Measurements from ENCODE around the gene CLC. TPM values are rescaled to one million over a fixed set of nuclear protein-coding genes. Genes with fewer than 3 reads are reported as not detected.

CLC gene
- total and polyA plus RNA-seq, 2 of the 8 experiments (the other 6 are each of a cell fraction or from before 2014, with no cell fraction given): 6.4 to 12.4 TPM

DNA sequence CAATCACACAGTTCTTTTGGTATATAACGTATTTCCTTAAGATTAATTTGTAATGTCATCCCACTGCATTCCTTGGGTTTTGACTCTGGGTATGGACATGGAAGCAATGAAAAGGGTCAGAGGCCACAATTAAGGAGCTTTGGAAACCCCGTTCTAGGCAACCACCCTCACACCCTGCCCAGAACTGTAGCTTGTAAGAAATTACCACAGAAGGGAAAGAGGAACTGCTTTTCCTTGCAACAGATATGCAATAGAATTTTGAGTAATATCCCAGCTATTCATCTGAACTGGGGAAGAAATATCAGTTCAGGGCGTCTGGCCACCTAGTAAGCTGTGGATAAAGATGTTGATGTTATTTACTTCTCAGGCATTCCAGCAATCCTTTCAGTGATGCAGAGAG, 985 bp upstream of the CLC start:
- Histone ChIP-seq H3K9me3 (ENCODE audit: insufficient read depth in 2 of 2, low read depth in 1 of 2, low read length in 1 of 2) (no peaks in the 10 kb centered on the region), H3K14ac (ENCODE audit: insufficient read length) (no peak overlapping the region), H3K4me1 (replicated peaks in 1 of 4; ENCODE audit: control insufficient read depth in 3 of 4, insufficient read depth in 4 of 4, low read length in 3 of 4) (peaks cover 0 to 3% (median under 1%) of the 10 kb centered on the region in 4 experiments; a peak in 2 of 7 replicates), H2AK5ac (ENCODE audit: low read depth, low read length) (no peak overlapping the region), H2BK12ac (ENCODE audit: low read depth, low read length) (no peak overlapping the region), H3K4ac (replicated peaks; ENCODE audit: insufficient read length, low read depth, low read length) (no peak overlapping the region), H3K9ac (replicated peaks in 1 of 4; ENCODE audit: extremely low read depth in 1 of 4, low read depth in 3 of 4, low read length in 3 of 4) (no peak overlapping the region), H4K20me1 (replicated peaks in 1 of 2; ENCODE audit: control insufficient read depth in 1 of 2, insufficient read depth in 2 of 2, low read length in 2 of 2) (no peaks in the 10 kb centered on the region), H2BK5ac (ENCODE audit: low read depth, low read length) (no peak overlapping the region), H3K27ac (ENCODE audit: low read depth, low read length) (no peak overlapping the region), H3K4me2 (ENCODE audit: insufficient read depth in 1 of 2, low read depth in 2 of 2, low read length in 2 of 2) (no peak overlapping the region), H3K79me2 (ENCODE audit: control insufficient read depth in 1 of 2, insufficient read depth in 2 of 2, low read length in 2 of 2) (no peaks in the 10 kb centered on the region), H3K4me3 (ENCODE audit: extremely low read depth in 1 of 4, insufficient read depth in 2 of 4, low read depth in 3 of 4, low read length in 4 of 4) (no peak overlapping the region), H2BK20ac (ENCODE audit: low read length) (no peak overlapping the region), H3K36me3 (ENCODE audit: control insufficient read depth in 2 of 4, insufficient read depth in 4 of 4, low read length in 3 of 4) (no peaks in the 10 kb centered on the region), H3K18ac (ENCODE audit: extremely low read depth, low read length) (no peak overlapping the region), H2BK15ac (ENCODE audit: low read length) (no peak overlapping the region), H4K8ac (ENCODE audit: extremely low read depth, insufficient read depth, low read length) (no peak overlapping the region), H3K27me3 (replicated peaks in 1 of 4; ENCODE audit: control insufficient read depth in 3 of 4, extremely low read depth in 1 of 4, insufficient read depth in 3 of 4, low read length in 3 of 4) (no peaks in the 10 kb centered on the region; a peak in 1 of 7 replicates), H4K91ac (replicated peaks; ENCODE audit: insufficient read length, low read length) (no peak overlapping the region), H3K79me1 (ENCODE audit: low read depth, low read length) (no peaks in the 10 kb centered on the region), H2AFZ (ENCODE audit: low read length) (no peak overlapping the region), H2BK120ac (replicated peaks; ENCODE audit: low read depth, low read length) (no peak overlapping the region), H4K5ac (ENCODE audit: insufficient read length, low read depth, low read length) (no peak overlapping the region), H3K23ac (ENCODE audit: insufficient read length) (no peak overlapping the region), H3K23me2 (ENCODE audit: low read depth, low read length) (no peaks in the 10 kb centered on the region), H3K56ac (replicated peaks; ENCODE audit: insufficient read length, low read depth, low read length) (no peak overlapping the region)
- CTCF ChIA-PET (ENCODE audit: partially characterized antibody): no interaction called here
- FAIRE-seq: peak; percentile 50
- POLR2A ChIA-PET (ENCODE audit: partially characterized antibody): no interaction called here
- no peak for DNase-seq (ENCODE audit: low read depth in 1 of 2, low spot score in 2 of 2)
- 79% methylated on average over 3 of the region's 3 CpGs; no CpG with 5 or more reads in 1 of the 2 experiments for WGBS, 2 experiments (ENCODE audit: extremely low coverage in 1 of 2, insufficient coverage in 1 of 2, insufficient read length in 1 of 2, insufficient replicate concordance in 2 of 2, low coverage in 1 of 2, low lambda C conversion rate in 2 of 2, missing lambda C conversion rate in 1 of 2)
- TF ChIP-seq, protein P1, sequence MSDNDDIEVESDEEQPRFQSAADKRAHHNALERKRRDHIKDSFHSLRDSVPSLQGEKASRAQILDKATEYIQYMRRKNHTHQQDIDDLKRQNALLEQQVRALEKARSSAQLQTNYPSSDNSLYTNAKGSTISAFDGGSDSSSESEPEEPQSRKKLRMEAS (IDR thresholded peaks at IDR 0.05): no peak
- TF ChIP-seq SP4 (IDR thresholded peaks at IDR 0.05; ENCODE audit: low read length) (no peak), SAP30 (IDR thresholded peaks at IDR 0.05; ENCODE audit: insufficient read depth, insufficient replicate concordance, low read length) (no peak), JUND (IDR thresholded peaks at IDR 0.05; ENCODE audit: low read length) (no peak), SP1 (IDR thresholded peaks at IDR 0.05; ENCODE audit: low read depth, low read length) (no peak), HDAC2 (IDR thresholded peaks at IDR 0.05; ENCODE audit: borderline replicate concordance in 1 of 2, low read depth in 2 of 2, low read length in 2 of 2) (no peak), GABPA (IDR thresholded peaks at IDR 0.05; ENCODE audit: borderline replicate concordance, insufficient read depth, low read length) (no peak), CBX8 (IDR thresholded peaks at IDR 0.05; ENCODE audit: borderline replicate concordance, low read depth, low read length) (no peak), CTBP2 (IDR thresholded peaks at IDR 0.05; ENCODE audit: borderline replicate concordance, insufficient read depth, insufficient read length, low read length) (no peak), CREB1 (IDR thresholded peaks at IDR 0.05) (no peak)
